Epithelial cell of proximal tubule (primary cell): ENCODE results near the gene MGAT4A. TPM values are rescaled to one million over a fixed set of nuclear protein-coding genes. Genes with fewer than 3 reads are reported as not detected.

Source experiments
- DNase-seq: peaks from one replicate; pipeline ENCODE4 v3.0.0-alpha.2; 2011; ENCODE audit warnings: low read depth
- H3K4me3 ChIP-seq: 2 replicates; pipeline ENCODE4 v1.5.1; 2011; ENCODE audit warnings: low read depth, mild to moderate bottlenecking, low read length
- total RNA-seq: library from RNA; depleted of rRNA; stranded (reverse); fragments of >200 nt; gene quantifications from 2 replicates; pipeline ENCODE4 v1.2.3, GENCODE V29; 2015
- TF ChIP-seq, protein P1 (sequence below): conservative IDR thresholded peaks from 2 replicates; pipeline ENCODE4 v1.5.1; 2012; ENCODE audit warnings: low read depth, mild to moderate bottlenecking, low read length

Gene MGAT4A
- total RNA-seq, 1 donor from 2014 or later, result 4.4 TPM

DNA sequence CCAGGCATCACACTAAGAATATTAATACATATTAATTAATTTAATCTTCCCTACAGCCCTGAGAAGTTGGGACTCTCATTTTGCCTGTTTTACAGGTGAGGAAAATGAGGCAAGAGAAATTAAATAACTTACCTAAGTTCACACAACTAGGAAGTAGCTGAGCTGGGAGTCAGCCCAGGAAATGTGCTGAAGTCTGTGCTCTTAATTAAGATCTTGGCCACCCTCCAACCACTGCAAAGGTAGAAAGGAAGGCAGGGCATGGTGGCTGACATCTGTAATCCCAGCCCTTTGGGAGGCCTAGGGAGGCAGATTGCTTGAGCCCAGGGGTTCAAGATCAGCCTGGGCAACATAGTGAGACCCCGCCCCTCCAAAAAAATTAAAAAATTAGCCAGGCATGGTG is 12.9 kb upstream of the MGAT4A start:
- DNase-seq, result no peak
- no peak overlapping the region for H3K4me3 ChIP-seq
- TF ChIP-seq, protein P1, sequence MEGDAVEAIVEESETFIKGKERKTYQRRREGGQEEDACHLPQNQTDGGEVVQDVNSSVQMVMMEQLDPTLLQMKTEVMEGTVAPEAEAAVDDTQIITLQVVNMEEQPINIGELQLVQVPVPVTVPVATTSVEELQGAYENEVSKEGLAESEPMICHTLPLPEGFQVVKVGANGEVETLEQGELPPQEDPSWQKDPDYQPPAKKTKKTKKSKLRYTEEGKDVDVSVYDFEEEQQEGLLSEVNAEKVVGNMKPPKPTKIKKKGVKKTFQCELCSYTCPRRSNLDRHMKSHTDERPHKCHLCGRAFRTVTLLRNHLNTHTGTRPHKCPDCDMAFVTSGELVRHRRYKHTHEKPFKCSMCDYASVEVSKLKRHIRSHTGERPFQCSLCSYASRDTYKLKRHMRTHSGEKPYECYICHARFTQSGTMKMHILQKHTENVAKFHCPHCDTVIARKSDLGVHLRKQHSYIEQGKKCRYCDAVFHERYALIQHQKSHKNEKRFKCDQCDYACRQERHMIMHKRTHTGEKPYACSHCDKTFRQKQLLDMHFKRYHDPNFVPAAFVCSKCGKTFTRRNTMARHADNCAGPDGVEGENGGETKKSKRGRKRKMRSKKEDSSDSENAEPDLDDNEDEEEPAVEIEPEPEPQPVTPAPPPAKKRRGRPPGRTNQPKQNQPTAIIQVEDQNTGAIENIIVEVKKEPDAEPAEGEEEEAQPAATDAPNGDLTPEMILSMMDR, result no peak

DNA sequence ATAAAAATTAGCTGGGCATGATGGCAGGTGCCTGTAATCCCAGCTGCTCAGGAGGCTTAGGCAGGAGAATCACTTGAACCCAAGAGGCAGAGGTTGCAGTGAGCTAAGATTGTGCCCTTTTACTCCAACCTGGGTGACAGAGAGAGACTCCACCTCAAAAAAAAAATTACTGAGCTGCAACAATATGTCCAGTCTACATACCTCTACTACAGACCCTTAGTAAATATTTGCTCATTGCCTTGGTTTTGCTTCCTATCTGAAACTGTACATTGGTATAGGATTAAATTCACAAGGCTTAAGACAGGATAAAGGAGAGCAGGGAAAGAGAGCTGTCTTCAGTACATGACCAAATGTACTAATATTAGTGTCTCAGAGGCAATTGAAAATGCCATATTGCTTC is 8.1 kb upstream of the MGAT4A start:
- TF ChIP-seq, protein P1, result no peak

DNA sequence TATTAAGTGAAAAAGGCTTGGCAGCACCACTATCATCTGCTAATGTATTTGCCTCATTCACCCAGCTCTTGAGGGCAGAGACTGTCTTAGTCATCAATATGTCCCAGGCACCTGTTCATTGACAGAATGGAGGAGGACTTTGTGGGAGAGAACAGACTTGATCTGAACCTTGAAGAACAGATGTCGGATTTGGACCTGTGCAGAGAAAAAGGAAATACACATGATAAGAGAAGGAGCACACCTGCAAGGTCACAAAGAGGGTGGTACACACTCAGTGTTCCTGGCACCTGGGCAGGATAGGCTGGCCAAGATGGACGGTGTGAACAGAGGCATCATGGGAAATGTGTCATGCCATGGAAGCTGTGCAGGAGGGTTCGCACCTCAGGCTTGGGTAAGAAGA is 7.4 kb upstream of the MGAT4A start:
- no peak overlapping the region for H3K4me3 ChIP-seq
- TF ChIP-seq, protein P1, result no peak
- no peak for DNase-seq

More for the DNA sequence above, 8.1 kb upstream of the MGAT4A start:
- no peak for DNase-seq
- no peak overlapping the region for H3K4me3 ChIP-seq

DNA sequence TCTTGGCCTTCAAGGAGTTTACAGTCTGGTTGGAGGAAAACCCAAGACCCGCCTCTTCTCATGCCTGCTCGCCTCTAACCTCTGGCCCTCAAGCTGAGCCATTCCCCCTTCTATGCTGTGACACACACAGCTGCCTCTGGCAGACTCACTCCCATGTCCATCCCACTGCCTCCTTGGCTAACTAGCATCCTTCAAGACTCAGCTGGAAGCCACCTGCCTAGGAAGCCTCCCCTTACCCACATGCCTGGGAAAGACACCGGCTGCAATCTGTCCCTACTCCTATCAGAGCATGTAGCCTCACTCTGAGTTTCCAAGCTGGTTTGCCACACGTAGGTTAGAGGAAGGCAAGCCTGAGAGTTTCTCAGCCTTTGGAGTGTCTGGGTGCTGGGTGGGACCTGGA is 6.9 kb upstream of the MGAT4A start:
- TF ChIP-seq, protein P1, result no peak
- DNase-seq, result no peak
- no peak overlapping the region for H3K4me3 ChIP-seq

DNA sequence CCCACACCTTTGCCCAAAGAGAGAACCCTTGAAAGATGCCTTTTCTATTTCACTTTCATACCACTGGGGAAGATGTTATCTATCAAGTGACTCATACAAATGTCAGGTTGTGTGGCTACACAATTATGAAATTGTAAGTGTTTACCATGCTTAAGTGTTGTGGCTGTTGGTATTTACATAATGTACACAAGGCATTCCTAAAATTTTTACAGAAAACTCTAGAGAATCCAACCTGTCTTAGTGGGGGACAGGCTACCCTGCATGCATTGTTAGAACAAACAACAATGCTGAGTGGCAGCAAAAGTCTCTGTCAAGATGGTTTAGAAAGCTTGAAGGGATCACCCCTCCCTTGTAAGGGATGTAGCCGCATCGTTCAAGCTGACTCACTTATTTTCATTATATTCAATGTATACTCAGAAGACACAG is 5.5 kb upstream of the MGAT4A start:
- no peak overlapping the region for H3K4me3 ChIP-seq
- DNase-seq, result no peak
- TF ChIP-seq, protein P1, result no peak

DNA sequence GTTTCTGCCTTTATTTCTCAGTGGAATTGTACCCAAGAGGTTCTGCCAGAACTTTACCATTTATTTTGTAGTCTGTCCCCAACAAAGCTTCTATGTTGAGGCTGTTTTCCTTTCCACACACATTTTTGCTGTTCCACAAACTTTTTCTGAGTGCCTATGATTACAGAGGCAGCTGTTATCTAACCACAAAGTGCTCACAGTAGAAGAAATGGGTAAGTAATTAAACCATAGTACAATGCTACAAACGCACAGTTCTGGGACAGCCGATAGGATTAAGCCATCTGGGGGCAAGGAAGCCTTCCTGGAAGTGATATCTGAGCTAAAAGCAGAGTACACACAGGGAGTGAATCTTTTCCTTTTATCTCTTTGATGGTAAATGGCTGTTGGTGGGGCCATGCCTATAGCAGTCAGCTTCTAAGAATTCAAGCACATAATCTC is 3.9 kb upstream of the MGAT4A start:
- H3K4me3 ChIP-seq, result no peak overlapping the region
- no peak for DNase-seq
- TF ChIP-seq, protein P1, result no peak

DNA sequence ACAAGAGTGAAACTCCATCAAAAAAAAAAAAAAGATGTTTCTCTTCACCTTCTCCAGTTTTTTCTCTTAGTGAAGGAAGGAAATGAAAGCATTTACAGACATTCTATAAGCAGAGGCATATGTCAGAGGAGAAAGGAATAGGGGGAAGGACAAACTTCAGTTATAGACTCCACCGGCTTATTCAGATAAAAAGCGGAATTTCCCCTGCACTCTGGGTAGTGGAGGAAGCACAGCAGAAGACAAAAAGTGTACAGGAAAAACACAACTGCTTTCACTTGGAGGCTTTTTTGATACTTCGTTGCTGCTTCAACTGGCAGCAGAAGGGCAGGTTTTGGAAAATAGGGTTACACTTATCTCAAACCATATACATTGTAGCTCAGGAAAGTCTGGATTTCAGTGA is 3.2 kb upstream of the MGAT4A start:
- no peak for DNase-seq
- TF ChIP-seq, protein P1, result no peak
- H3K4me3 ChIP-seq, result no peak overlapping the region
